Mesenteric fat pad (tissue), 1 donor: ENCODE results near the gene ZNF75A. TPM values are rescaled to one million over a fixed set of nuclear protein-coding genes. Genes with fewer than 3 reads are reported as not detected.
"Not testable (repeated sequence)": the region's sequence is repeated elsewhere in the genome, so short reads cannot be mapped to it uniquely, and the experiment has no call there.

Experiments used
- DNase-seq: peaks from one replicate; pipeline ENCODE4 v3.0.0-alpha.2; 2020; ENCODE audit warnings: low spot score
- long read RNA-seq: library from polyadenylated mRNA; unstranded; transcript quantifications from one replicate; pipeline ENCODE4 v2.0.0, GENCODE V29; 2020
- total RNA-seq: library from RNA; stranded (reverse); fragmentation: NEBNext Ultra II Directional; extraction: Animal tissue kit (Norgen Biotek cat#: 25700); gene quantifications from one replicate; pipeline ENCODE4 v1.2.1, GENCODE V29; 2021
- donor health status: DM: yes; HTN: yes; CAD: no.

ZNF75A gene
- total RNA-seq = 17.9 TPM
- long read RNA-seq, partial matches to known transcripts = 26 of 52 reads
- long read RNA-seq, other reads (novel, unspliced or antisense) = 23 of 52 reads

GRCh38 chr16:3305109-3306068 is at the start of gene ZNF75A, which contains the start of gene TIGD7:
ZNF75A (plus strand) TSS chr16:3305497; CDS start chr16:3308429, 2,932 bp downstream.
TIGD7 (minus strand) TSS chr16:3305430; CDS start chr16:3300614, 4,816 bp downstream.
- peak; percentile 96 for DNase-seq

DNA sequence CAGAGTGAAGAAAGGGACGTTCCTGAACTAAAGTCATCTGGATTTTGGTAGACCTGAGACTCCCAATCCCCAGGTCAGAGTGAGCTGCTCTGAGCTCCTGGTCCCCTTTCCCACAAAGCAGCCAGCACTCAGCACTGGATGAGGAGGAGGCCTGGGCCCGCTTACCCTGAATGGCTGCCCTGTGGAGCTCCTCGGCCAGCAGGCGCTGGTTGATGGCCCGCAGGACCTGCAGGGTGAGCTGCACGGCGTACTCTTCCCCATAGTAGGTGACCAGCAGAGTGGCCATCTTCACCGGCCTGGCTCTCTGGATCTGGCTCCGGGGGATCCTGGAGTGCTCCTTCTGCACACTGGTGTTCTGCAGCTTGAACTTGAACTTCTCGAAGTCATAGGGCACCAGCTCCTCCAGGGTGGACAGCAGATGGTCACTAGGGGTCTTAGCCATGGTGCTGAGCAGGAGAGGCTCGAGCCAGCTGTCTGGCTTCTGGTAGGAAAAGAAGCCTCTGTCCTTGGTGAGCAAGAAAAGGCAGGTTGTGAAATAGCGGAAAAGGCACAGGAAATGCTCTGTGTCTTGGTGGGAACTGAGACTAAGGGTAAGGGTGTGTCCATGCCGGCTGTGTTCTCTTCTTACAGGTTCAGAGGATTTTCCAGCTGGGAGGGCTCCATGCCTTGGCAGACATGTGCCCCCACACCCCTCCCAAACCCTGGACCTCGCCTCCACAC is 49.0 kb upstream of the ZNF75A start, which contains the start of gene MEFV:
TSS of gene MEFV (minus strand) at position 488 of the 720 bp plus-strand sequence. CDS start at position 442, 46 bp downstream.
- peak; percentile 85 for DNase-seq

- peak; percentile 67 for DNase-seq
Observed at GRCh38 chr16:3256866-3257465, 48.3 kb upstream of the ZNF75A start.

DNA sequence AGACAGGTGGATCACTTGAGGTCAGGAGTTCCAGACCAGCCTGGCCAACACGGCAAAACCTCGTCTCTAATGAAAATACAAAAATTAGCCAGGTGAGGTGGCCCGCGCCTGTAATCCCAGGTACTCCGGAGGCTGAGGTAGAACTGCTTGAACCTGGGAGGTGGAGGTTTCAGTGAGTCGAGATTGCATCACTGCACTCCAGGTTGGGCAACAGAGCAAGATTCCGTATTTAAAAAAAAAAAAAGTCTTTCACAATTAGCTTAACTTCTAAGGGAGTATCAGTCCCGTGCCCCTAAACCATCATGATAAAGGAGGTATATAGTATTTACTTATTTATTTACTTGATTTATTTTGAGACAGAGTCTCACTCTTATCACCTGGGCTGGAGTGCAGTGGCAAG is 45.5 kb upstream of the ZNF75A start:
- no peak for DNase-seq

DNA sequence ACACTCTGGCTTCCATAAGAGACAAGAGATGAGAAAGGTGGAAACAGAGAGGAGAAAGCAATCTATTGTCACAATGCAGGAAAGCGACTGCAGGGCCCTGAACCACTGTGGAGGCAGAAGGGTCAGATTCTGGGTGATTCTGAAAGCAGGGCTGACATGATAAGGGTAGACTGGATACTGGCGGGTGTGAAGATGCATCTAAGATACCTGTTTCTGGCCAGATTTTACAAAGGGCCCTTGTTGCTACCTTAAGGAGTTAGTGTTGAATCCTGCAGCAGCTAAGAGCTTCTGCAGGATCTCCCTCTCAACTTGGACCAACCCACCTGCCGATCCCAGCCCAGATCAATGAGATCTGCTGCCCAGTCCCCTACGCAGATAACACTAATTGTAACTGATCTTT is 42.8 kb upstream of the ZNF75A start:
- DNase-seq = no peak

GRCh38 chr16:3264137-3265036 is 40.9 kb upstream of the ZNF75A start:
- peak; percentile 98 for DNase-seq

- DNase-seq = no peak
Observed at GRCh38 chr16:3266873-3267537, 38.3 kb upstream of the ZNF75A start.

- DNase-seq = no peak
Observed at GRCh38 chr16:3268294-3268693, 37.0 kb upstream of the ZNF75A start.

GRCh38 chr16:3270718-3271117 is 34.6 kb upstream of the ZNF75A start:
- not testable (repeated sequence) for DNase-seq

- DNase-seq = not testable (repeated sequence)
Observed at GRCh38 chr16:3271281-3271680, 34.0 kb upstream of the ZNF75A start.

DNA sequence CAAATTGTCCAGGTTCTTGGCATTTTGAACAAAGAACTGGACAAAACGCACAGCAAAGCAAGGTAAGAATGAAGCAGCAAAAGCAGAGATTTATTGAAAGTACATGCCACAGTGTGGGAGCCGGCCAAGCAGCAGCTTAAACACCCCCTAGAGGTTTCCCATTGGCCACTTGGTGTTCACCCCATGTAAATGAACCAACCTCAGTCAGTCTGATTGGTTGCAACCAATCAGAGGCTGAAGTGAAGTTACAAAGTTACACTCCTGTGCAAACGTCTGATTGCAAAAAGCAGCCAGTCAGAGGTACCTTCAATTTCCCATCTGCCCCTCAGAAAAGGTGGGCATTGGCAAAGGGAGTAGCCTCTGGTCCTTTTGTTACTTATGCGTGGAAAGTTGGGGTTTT is 30.8 kb upstream of the ZNF75A start:
- no peak for DNase-seq

DNA sequence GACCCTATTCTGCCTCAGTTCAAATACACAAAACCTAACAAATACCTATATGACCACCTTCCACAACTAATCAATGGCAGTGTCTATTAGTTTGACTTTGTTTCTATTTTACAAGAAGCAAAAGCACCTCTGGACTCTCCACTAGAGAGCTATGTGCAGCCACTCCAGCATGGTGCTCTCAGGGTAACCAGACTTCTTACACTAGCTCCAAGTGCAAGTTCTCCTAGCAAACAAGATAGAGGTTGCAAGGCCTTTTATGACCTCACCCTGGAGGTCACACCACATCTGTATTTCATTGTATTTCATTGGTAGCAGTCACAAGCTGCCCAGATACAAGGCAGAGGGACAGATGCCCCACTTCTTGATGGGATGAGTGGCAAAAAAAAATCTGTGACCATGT is 30.4 kb upstream of the ZNF75A start:
- DNase-seq = no peak

GRCh38 chr16:3276679-3277078 is 28.6 kb upstream of the ZNF75A start:
- no peak for DNase-seq

DNA sequence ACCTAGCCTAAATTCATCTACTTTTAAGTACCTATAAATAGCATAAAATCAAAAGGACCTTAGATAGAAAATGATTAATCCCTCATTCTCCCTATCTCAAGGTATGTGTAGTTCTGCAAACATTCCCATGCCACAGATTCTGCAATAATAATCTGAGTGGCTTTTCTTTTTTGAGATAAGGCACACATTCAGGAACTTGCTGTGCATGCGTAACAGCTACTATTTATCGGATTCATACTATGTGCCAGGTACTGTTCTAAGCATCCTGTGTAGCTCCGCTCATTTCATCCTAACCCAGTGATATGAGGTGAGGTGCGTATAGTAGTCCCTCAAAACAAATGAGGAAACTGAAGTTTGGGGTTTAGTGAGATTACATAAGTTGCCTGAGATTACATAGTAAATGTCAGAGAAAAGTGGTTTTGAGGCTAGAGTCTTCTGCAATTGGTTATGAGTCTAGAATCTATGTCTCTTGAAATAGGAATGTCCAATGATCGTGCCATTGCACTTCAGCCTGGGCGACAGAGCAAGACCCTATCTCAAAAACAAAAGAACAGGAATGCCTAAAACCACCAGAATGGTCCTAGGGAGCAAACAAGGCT is 24.0 kb upstream of the ZNF75A start:
- DNase-seq = no peak

DNA sequence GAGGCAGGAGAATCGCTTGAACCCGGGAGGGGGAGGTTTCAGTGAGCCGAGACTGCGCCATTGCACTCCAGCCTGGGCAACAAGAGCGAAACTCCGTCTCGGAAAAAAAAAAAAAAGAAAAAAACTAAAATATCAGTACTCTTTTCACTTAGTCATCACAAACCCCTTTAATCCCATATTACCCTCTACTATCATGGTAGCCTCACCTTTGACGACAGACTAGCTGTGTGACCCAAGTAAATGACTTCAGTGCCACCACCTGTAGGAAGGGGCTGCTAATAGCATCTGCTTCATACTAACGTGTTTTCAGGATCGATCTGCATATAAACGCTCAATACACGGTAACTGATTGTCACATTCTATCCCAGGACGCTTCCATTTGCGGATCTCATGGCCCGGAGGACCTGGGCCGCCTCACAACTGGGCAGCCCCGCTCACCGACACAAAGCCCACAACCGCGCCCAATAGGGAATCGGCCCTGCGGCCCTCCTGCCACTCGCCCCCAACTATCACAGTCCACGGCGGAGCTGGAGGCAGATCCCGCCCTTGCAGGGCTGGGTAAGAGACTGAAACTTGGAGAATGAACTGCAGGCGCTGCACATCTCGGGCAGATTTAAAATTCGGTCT is 23.1 kb upstream of the ZNF75A start:
- peak; percentile 89 for DNase-seq

GRCh38 chr16:3282730-3283542 is 22.4 kb upstream of the ZNF75A start, which contains the start of gene ZNF263:
ZNF263 (plus strand) TSS chr16:3283491; CDS start chr16:3283819, 328 bp downstream.
- DNase-seq = peak; percentile 97

DNA sequence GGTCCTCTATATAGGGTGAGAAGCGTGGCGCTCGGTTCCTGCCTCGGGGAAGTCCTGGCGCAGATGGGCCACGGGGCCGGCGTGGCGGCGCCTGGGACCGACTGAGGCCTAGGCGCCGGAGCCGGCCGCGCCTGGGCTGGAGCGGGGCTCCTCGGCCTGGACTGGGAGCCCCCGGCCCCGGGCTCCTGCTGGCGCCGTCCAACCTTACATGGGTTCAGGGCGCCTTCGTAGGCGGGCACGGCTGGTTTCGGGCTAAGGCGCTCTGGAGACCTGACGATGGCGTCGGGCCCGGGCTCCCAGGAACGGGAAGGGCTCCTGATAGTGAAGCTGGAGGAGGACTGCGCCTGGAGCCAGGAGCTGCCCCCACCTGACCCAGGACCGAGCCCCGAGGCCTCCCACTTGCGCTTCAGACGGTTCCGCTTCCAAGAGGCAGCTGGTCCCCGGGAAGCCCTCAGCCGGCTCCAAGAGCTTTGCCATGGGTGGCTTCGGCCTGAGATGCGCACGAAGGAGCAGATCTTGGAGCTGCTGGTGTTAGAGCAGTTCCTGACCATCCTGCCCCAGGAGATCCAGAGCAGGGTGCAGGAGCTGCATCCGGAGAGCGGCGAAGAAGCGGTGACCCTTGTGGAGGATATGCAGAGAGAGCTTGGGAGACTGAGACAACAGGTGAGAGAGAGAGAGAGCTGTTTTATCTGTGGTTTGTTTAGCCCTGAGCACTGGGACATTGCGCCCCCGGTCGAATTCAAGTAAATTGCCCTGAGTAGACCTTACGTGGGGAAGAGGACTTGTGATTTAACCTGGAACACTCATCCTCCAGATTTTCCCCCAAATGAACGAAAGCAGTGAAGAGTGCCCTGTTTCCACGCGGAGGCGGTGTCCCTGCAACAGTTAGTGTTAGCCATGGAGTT is 21.5 kb upstream of the ZNF75A start:
- DNase-seq = no peak
